Thoracic aorta (tissue), 2 donors: ENCODE results near the gene RNMT. TPM values are rescaled to one million over a fixed set of nuclear protein-coding genes. Genes with fewer than 3 reads are reported as not detected.

Experiments
- ATAC-seq: fragments of 150-250 bp; one replicate; pipeline ENCODE4 v1.8.0; 2017; ENCODE audit warnings: low read depth; ENCODE audit not compliant: insufficient number of reproducible peaks, low FRiP score
- DNase-seq: peaks from one replicate; pipeline ENCODE4 v3.0.0-alpha.2; 2020; ENCODE audit warnings: low spot score
- H3K27ac ChIP-seq, 2 donors: fragments of 200-600 bp; sonication (generic); 1 replicate in 1 of 2; 2 replicates in 1 of 2; pipeline ENCODE4 v1.5.1; 2016; ENCODE audit warnings: mild to moderate bottlenecking in 2 of 2, moderate library complexity in 2 of 2
- H3K27me3 ChIP-seq: fragments of 200-600 bp; sonication (generic); replicated peaks from 2 replicates; pipeline ENCODE4 v1.6.0; 2016; ENCODE audit warnings: mild to moderate bottlenecking; ENCODE audit not compliant: insufficient read depth
- H3K36me3 ChIP-seq: fragments of 200-600 bp; sonication (generic); one replicate; pipeline ENCODE4 v1.5.1; 2016
- H3K4me1 ChIP-seq, 2 donors: fragments of 200-600 bp; sonication (generic); 1 replicate in 1 of 2; 2 replicates in 1 of 2; pipeline versions ENCODE4 v1.5.1 to v1.6.0; 2016; ENCODE audit warnings: low read depth in 2 of 2, mild to moderate bottlenecking in 1 of 2; ENCODE audit not compliant: control insufficient read depth in 1 of 2
- H3K4me3 ChIP-seq: fragments of 200-600 bp; sonication (generic); 2 replicates; pipeline ENCODE4 v1.5.1; 2016; ENCODE audit warnings: mild to moderate bottlenecking
- H3K9me3 ChIP-seq: fragments of 200-600 bp; sonication (generic); 2 replicates; pipeline ENCODE4 v1.5.1; 2016
- CTCF ChIP-seq: fragments of 200-600 bp; sonication (generic); IDR thresholded peaks from one replicate; pipeline ENCODE4 v1.5.1; 2019; ENCODE audit warnings: antibody characterized with exemption
- total RNA-seq, 2 donors: library from RNA; depleted of rRNA; stranded (reverse); fragments of >200 nt; gene quantifications; one replicate each; pipeline versions ENCODE4 v1.1.0 to v1.2.3, GENCODE V29; 2016

RNMT gene
- total RNA-seq, 2 donors from 2014 or later = 19.0 to 27.6 TPM

- no peaks in the 10 kb centered on the region for H3K36me3 ChIP-seq
- ATAC-seq (no peak), DNase-seq (no peak)
- no peaks in the 10 kb centered on the region for H3K27me3 ChIP-seq
- TF ChIP-seq CTCF = no peak
- no peak overlapping the region for H3K27ac ChIP-seq
- H3K9me3 ChIP-seq = no peaks in the 10 kb centered on the region
- no peaks in the 10 kb centered on the region for H3K4me1 ChIP-seq
- H3K4me3 ChIP-seq = no peak overlapping the region
Observed at GRCh38 chr18:13710414-13710831, 16.1 kb upstream of the RNMT start.

- Histone ChIP-seq H3K4me1 (no peaks in the 10 kb centered on the region), H3K36me3 (no peaks in the 10 kb centered on the region), H3K9me3 (no peaks in the 10 kb centered on the region), H3K27me3 (no peaks in the 10 kb centered on the region), H3K27ac (no peak overlapping the region), H3K4me3 (no peak overlapping the region)
- ATAC-seq = no peak
- TF ChIP-seq CTCF = no peak
- no peak for DNase-seq
Observed at GRCh38 chr18:13712400-13713131, 13.9 kb upstream of the RNMT start.

GRCh38 chr18:13713455-13714055 is 12.9 kb upstream of the RNMT start:
- no peak for TF ChIP-seq CTCF
- no peak overlapping the region for H3K4me3 ChIP-seq
- no peak for DNase-seq
- H3K27ac ChIP-seq = no peak overlapping the region
- H3K9me3 ChIP-seq = no peaks in the 10 kb centered on the region
- ATAC-seq = no peak
- no peaks in the 10 kb centered on the region for H3K4me1 ChIP-seq
- no peaks in the 10 kb centered on the region for H3K36me3 ChIP-seq
- no peaks in the 10 kb centered on the region for H3K27me3 ChIP-seq

GRCh38 chr18:13715330-13715729 is 11.1 kb upstream of the RNMT start:
- no peak overlapping the region for H3K27ac ChIP-seq
- H3K4me3 ChIP-seq = no peak overlapping the region
- no peaks in the 10 kb centered on the region for H3K27me3 ChIP-seq
- no peak for TF ChIP-seq CTCF
- DNase-seq (no peak), ATAC-seq (no peak)
- no peaks in the 10 kb centered on the region for H3K36me3 ChIP-seq
- no peaks in the 10 kb centered on the region for H3K9me3 ChIP-seq
- H3K4me1 ChIP-seq = no peaks in the 10 kb centered on the region

GRCh38 chr18:13716916-13717315 is 9.6 kb upstream of the RNMT start:
- no peaks in the 10 kb centered on the region for H3K27me3 ChIP-seq
- ATAC-seq (no peak), DNase-seq (no peak)
- no peak overlapping the region for H3K27ac ChIP-seq
- no peaks in the 10 kb centered on the region for H3K4me1 ChIP-seq
- H3K36me3 ChIP-seq = no peaks in the 10 kb centered on the region
- no peak overlapping the region for H3K4me3 ChIP-seq
- no peaks in the 10 kb centered on the region for H3K9me3 ChIP-seq
- TF ChIP-seq CTCF = no peak
